HG03196 (cell line): ENCODE measurements around the gene TMEM161B.
"Not testable (repeated sequence)": the region's sequence is repeated elsewhere in the genome, so short reads cannot be mapped to it uniquely, and the experiment has no call there.

Experiments
- ATAC-seq: cut with Tn5 transposase; IDR thresholded peaks from one replicate; pipeline ENCODE4 v1.9.1; 2021; ENCODE audit not compliant: unreplicated experiment

Gene TMEM161B

DNA sequence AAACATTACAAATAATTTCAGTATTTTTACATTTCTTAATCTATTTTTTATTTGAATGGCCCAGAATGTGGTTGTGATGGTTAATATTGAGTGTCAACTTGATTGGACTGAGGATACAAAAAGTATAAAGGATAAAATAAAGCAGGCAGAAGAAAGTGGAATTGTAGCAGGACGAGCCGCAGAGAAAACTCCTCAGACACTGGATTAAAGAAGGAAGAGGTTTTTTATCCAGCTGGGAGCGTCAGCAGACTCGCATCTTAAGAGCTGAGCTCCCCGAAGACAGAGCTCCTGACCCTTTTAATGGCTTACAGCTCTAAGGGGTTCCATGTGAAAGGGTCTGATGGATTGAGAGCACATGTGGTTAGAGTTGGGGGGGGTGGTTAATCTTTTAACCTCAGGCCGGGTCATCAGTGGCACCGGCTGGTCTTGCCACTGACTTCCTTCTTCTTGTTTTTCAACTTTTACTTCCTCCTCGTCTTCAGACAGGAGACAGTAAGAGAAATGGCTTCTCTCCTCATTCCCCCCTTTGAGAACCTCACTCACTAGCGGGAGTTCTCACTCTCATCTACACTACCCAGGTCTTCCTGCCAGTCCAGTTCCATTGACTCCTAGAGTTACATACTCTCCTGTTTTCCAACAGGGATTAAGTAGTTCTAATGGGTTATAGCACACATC, 80.0 kb downstream of the TMEM161B start:
- no peak for ATAC-seq

DNA sequence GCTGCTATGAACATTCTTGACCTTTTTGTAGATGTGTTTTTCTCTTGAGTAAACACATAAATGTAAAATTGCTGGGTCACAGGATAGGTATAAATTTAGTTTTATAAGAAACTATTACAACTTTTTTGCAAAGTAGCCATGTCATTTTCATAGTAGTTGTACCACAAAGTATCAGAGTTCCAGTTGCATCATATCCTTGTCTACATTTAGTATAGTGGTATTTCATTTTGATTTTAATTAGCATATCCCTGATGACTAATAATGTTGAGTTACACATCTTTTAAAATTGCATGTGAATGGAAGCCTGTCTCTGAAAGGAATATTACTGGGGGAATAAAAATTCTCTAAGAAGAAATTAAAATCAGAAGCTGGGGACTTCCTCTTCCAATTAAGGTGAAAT, 85.4 kb downstream of the TMEM161B start:
- no peak for ATAC-seq

DNA sequence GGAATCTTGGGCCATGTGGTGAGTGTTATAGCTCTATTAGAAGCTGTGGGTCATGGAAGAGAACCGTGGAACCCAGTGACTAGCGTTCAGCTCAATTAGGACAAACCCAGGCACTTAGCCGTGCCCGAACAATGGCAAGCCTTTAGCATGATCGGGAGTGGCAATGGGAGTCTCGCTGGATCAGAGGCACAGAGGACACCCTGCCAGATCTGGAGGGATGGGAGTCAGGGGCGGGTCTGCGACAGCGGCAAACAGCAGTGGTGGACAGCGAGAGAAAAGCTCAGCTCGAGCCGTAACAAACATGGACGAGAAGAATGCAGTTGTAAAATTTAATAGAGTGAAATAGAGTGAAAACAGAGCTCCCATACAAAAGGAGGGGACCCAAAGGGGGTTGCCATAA, 91.2 kb downstream of the TMEM161B start:
- ATAC-seq, result not testable (repeated sequence)

DNA sequence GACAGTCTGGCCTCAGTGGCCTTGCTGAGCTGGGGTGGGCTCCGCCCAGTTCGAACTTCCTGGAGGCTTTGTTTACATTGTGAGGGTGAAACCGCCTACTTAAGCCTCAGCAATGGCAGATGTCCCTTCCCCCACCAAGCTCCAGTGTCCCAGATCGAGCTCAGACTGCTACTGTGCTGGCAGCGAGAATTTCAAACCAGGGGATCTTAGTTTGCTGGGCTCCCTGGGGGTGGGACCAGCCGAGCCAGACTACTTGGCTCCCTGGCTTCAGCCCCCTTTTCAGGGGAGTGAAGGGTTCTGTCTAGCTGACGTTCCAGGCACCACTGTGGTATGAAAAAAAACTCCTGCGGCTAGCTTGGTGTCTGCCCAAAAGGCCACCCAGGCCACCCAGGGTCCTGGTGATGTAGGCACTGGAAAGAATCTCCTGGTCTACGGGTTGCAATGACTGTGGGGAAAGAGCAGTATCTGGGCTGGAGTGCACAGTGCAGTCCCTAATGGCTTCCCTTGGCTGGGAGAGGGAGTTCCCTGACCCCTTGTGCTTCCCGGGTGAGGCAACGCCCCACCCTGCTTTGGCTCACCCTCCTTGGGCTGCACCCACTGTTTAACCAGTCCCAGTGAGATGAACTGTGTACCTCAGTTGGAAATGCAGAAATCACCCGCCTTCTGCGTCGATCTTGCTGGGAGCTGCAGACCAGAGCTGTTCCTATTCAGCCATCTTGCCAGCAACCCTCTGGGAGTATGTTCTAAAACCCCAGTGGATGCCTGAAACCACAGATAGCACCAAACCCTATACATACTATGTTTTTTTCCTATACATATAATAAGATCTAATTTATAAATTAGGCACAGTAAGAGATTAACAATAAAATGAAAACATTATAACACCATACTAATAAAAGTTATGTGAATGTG, 95.5 kb downstream of the TMEM161B start:
- ATAC-seq, result no peak

DNA sequence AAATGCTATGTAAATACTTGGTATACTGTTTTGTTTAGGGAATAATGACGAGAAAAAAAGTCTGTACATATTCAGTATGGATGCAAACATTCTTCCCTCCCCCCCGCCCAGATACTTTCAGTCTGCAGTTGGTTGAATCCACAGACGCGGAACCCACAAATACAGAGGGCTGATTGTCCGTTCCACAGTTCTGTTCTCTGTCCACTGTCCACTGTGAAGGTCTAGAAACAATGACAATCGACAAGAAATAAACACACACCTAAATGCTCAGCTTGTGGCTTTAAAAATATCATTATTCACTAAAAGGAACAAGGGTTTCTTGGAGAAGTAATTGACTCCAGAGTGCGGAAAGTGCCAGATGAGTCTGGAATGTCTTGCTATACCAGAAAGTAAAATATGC, 109.1 kb downstream of the TMEM161B start:
- ATAC-seq, result no peak

DNA sequence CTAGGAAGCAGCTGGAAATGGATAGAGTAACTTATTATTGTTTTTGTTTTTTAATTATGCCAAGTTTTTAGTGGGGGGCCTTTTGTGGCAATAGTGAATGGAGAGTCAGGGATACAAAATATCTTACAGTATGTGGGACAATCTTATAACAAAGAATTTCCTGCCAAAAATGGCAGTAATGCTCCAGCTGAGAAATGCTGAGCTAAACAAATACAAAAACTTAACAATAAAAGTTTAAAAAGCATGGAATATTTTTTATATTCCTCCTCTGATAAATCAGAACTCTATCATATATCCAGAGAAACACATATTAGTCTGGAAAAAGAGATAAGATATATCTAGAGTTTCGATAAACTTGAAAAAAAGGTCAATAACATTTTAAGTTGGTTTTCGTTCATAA, 110.6 kb downstream of the TMEM161B start:
- ATAC-seq, result no peak

DNA sequence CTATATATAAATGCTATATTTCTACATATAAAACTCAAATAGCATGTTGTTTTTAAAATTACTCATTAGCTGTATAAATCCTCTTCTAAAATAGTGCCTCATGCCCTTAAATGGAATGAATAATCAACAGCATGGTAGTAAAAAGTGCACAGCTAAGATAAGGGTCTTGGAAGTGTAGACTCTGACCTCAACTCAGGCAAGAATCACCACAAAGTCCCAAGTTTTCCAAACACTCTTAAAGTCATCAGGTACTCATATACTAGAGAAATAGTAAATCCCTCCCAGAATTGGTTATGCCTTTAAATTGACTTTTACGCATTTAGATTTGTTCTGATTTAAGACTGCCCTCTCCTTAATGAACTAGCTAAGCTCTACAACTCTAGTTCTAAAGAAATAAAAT, 113.8 kb downstream of the TMEM161B start:
- ATAC-seq, result no peak

DNA sequence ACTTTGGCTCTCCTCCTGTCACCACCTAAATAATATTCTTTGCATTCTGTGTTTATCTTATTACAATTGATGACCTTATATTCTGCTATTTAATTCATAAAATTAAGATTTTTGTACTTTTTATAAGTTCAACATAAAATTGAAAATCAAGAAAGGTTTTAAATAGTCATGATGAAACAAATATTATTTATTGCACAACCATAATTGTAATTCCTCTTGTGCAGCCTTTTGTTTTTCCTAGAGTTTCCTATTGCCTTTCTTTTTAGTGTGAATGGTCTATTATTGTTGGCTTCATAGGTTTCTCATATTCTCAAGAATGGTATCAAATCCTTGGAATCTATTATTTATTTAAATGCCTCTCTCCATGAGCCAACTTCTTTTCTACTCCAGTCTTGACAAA, 117.9 kb downstream of the TMEM161B start:
- ATAC-seq, result no peak

DNA sequence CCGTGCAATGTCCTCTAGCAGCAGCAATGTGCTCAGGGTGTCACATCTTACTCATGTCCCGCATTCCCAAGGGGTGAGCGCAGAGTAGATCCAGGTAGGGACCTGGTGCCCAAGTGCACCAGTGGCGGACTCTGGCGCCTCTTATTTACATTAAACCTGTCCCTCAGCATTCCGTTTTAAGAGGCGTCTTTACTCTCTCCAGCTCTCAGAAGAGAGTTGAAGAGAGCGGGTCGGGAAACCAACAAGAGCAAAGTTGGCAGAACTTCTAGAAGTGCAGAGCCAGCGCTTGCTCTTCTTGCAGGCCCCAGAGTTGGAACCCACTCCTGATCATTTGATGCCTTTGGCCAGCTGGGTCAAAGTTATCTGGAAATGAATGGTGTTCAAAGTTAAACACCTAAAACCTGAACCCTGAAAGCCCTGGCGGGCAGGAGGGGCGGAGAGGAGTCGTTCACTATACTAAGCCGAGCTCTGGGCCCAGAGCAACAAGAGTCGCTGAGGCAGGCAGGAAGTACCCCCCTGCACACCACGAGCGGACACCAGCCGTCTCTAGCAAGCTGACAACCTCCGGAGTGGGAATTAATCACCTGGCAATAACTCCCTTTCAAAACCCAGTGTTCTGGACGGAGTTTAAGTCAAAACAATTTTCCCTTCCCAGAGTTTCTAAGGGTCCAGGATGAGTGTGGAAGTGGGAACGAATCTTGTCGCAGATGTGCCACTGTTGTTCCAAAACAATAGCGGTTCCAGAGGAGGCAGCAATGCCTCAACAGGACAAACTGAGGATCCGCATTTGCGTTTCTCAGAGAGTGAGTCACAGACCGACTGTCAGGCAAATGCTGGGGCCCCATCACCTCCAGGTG, 122.8 kb downstream of the TMEM161B start:
- ATAC-seq, result no peak

DNA sequence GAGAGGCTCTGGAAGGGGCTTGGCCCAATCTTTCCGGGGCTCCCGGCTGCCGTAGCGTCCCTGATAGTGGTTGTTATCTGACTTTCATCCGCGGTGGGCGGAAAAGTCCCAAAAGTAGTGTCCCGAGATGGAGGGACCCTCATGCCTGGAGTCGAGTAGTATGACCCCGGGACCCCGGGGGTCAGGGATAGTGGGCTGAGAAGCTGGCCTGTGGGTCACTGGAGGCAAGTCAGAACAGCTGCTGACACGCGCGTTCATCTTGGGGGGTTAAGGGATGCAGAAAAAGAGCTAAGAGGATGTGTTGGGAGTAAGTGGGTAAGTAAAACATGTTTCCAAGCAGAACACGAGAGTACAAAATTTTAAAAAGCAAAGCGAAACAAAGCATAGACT, 123.4 kb downstream of the TMEM161B start:
- ATAC-seq, result no peak
